HepG2 (cell line): ENCODE measurements around the gene TMEM187. TPM values are rescaled to one million over a fixed set of nuclear protein-coding genes. Genes with fewer than 3 reads are reported as not detected.

Source experiments
- EED ChIP-seq: sonication (generic); formaldehyde crosslinking; IDR thresholded peaks from 2 replicates; pipeline ENCODE4 v1.5.0; 2020; ENCODE audit warnings: mild to moderate bottlenecking, missing genetic modification reagents
- ETV6 ChIP-seq: sonication (generic); formaldehyde crosslinking; conservative IDR thresholded peaks from 2 replicates; pipeline ENCODE4 v1.4.0; 2020; ENCODE audit warnings: missing genetic modification reagents
- KDM2A ChIP-seq: sonication (generic); formaldehyde crosslinking; IDR thresholded peaks from 2 replicates; pipeline ENCODE4 v1.4.0; 2020; ENCODE audit warnings: low read depth, missing genetic modification reagents, borderline replicate concordance
- MAFF ChIP-seq: IDR thresholded peaks from 2 replicates; pipeline ENCODE4 v1.6.1; 2011; ENCODE audit warnings: low read depth, low read length, improper control_type of control experiment
- MIER2 ChIP-seq: IDR thresholded peaks from 2 replicates; pipeline ENCODE4 v1.6.1; 2016; ENCODE audit warnings: missing biosample characterization, missing genetic modification reagents
- PHF8 ChIP-seq: sonication (generic); formaldehyde crosslinking; IDR thresholded peaks from 2 replicates; pipeline ENCODE4 v1.5.0; 2020; ENCODE audit warnings: missing genetic modification reagents
- SMYD3 ChIP-seq: sonication (generic); formaldehyde crosslinking; IDR thresholded peaks from 2 replicates; pipeline ENCODE4 v1.8.1; 2023; ENCODE audit warnings: mild to moderate bottlenecking, missing genetic modification reagents
- ZMYM2 ChIP-seq: sonication (generic); formaldehyde crosslinking; IDR thresholded peaks from 2 replicates; pipeline ENCODE4 v1.8.0; 2022; ENCODE audit warnings: mild to moderate bottlenecking, missing genetic modification reagents
- ZNF235 ChIP-seq: sonication (generic); formaldehyde crosslinking; IDR thresholded peaks from 2 replicates; pipeline ENCODE4 v1.8.1; 2023; ENCODE audit warnings: mild to moderate bottlenecking, missing genetic modification reagents, borderline replicate concordance
- ZNF280D ChIP-seq: sonication (generic); formaldehyde crosslinking; IDR thresholded peaks from 2 replicates; pipeline ENCODE4 v1.5.1; 2020; ENCODE audit warnings: mild to moderate bottlenecking, missing genetic modification reagents
- ZNF292 ChIP-seq: sonication (generic); formaldehyde crosslinking; IDR thresholded peaks from 2 replicates; pipeline ENCODE4 v1.8.1; 2022; ENCODE audit warnings: mild to moderate bottlenecking, low read depth, missing genetic modification reagents, borderline replicate concordance
- ZNF337 ChIP-seq: sonication (generic); formaldehyde crosslinking; IDR thresholded peaks from 2 replicates; pipeline ENCODE4 v1.5.1; 2020; ENCODE audit warnings: missing genetic modification reagents, low read depth, mild to moderate bottlenecking, borderline replicate concordance
- ZNF850 ChIP-seq: sonication (generic); formaldehyde crosslinking; conservative IDR thresholded peaks from 2 replicates; pipeline ENCODE4 v1.9.0; 2021; ENCODE audit warnings: mild to moderate bottlenecking, missing genetic modification reagents
- polyA plus RNA-seq, 8 experiments: library from polyadenylated mRNA; depleted of rRNA in 3 of 8; stranded (reverse) in 7 of 8; unstranded in 1 of 8; fragments of >200 nt; fragmentation: Illumina TruSeq in 4 of 8; extraction: Trizol in 4 of 8; gene quantifications; 2 replicates each; pipeline versions ENCODE4 v1.2.1 to v1.2.3, GENCODE V29; 2011 to 2016; ENCODE audit warnings: low read depth in 4 of 8, missing spikeins in 1 of 8, mixed read lengths in 1 of 8; ENCODE audit not compliant: insufficient read depth in 1 of 8
- total RNA-seq, 5 experiments: library from RNA; depleted of rRNA; stranded (reverse); fragments of >200 nt; fragmentation: Illumina TruSeq; extraction: Trizol; gene quantifications; 2 replicates each; pipeline ENCODE4 v1.2.3, GENCODE V29; 2016; ENCODE audit warnings: low read depth in 1 of 5
- TF ChIP-seq, protein P1 (sequence below), 2 experiments: sonication (generic) in 1 of 2; formaldehyde crosslinking in 1 of 2; IDR thresholded peaks; 2 replicates each; pipeline versions ENCODE4 v1.4.0 to v1.6.1; 2018 to 2020; ENCODE audit warnings: missing genetic modification reagents in 2 of 2, borderline replicate concordance in 1 of 2, low read depth in 1 of 2, mild to moderate bottlenecking in 1 of 2, missing biosample characterization in 1 of 2
- TF ChIP-seq, protein P2 (sequence below): sonication (generic); formaldehyde crosslinking; IDR thresholded peaks from 2 replicates; pipeline ENCODE4 v1.9.0; 2022; ENCODE audit warnings: low read depth, missing genetic modification reagents
- TF ChIP-seq, protein P3 (sequence below): sonication (generic); formaldehyde crosslinking; IDR thresholded peaks from 2 replicates; pipeline ENCODE4 v1.5.0; 2020; ENCODE audit warnings: mild to moderate bottlenecking, missing genetic modification reagents, moderate library complexity

Gene TMEM187
- total and polyA plus RNA-seq, 2 of the 13 experiments (the other 11 are each of a cell fraction or from before 2014, with no cell fraction given), result 2.2 to 6.2 TPM

- TF ChIP-seq, protein P1, sequence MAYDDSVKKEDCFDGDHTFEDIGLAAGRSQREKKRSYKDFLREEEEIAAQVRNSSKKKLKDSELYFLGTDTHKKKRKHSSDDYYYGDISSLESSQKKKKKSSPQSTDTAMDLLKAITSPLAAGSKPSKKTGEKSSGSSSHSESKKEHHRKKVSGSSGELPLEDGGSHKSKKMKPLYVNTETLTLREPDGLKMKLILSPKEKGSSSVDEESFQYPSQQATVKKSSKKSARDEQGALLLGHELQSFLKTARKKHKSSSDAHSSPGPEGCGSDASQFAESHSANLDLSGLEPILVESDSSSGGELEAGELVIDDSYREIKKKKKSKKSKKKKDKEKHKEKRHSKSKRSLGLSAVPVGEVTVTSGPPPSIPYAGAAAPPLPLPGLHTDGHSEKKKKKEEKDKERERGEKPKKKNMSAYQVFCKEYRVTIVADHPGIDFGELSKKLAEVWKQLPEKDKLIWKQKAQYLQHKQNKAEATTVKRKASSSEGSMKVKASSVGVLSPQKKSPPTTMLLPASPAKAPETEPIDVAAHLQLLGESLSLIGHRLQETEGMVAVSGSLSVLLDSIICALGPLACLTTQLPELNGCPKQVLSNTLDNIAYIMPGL (CRISPR knock-in tag; IDR thresholded peaks at IDR 0.05; ENCODE audit: borderline replicate concordance in 1 of 2, low read depth in 1 of 2), result 0 out of 4 replicates have a peak, but pooled peaks of 1 of the 2 experiments have one; percentile 9
- TF ChIP-seq EED (CRISPR knock-in tag) (no peak), ETV6 (CRISPR knock-in tag) (no peak), KDM2A (CRISPR knock-in tag) (no peak), ZNF850 (CRISPR knock-in tag) (no peak), MIER2 (no peak), ZNF235 (CRISPR knock-in tag) (no peak), ZNF337 (CRISPR knock-in tag) (no peak), PHF8 (CRISPR knock-in tag) (no peak), ZMYM2 (CRISPR knock-in tag) (no peak), ZNF280D (CRISPR knock-in tag) (no peak), MAFF (no peak), SMYD3 (no peak), ZNF292 (CRISPR knock-in tag) (no peak)
- TF ChIP-seq, protein P2, sequence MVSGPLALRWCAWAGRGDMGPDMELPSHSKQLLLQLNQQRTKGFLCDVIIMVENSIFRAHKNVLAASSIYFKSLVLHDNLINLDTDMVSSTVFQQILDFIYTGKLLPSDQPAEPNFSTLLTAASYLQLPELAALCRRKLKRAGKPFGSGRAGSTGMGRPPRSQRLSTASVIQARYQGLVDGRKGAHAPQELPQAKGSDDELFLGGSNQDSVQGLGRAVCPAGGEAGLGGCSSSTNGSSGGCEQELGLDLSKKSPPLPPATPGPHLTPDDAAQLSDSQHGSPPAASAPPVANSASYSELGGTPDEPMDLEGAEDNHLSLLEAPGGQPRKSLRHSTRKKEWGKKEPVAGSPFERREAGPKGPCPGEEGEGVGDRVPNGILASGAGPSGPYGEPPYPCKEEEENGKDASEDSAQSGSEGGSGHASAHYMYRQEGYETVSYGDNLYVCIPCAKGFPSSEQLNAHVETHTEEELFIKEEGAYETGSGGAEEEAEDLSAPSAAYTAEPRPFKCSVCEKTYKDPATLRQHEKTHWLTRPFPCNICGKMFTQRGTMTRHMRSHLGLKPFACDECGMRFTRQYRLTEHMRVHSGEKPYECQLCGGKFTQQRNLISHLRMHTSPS (CRISPR knock-in tag), result no peak
- TF ChIP-seq, protein P3, sequence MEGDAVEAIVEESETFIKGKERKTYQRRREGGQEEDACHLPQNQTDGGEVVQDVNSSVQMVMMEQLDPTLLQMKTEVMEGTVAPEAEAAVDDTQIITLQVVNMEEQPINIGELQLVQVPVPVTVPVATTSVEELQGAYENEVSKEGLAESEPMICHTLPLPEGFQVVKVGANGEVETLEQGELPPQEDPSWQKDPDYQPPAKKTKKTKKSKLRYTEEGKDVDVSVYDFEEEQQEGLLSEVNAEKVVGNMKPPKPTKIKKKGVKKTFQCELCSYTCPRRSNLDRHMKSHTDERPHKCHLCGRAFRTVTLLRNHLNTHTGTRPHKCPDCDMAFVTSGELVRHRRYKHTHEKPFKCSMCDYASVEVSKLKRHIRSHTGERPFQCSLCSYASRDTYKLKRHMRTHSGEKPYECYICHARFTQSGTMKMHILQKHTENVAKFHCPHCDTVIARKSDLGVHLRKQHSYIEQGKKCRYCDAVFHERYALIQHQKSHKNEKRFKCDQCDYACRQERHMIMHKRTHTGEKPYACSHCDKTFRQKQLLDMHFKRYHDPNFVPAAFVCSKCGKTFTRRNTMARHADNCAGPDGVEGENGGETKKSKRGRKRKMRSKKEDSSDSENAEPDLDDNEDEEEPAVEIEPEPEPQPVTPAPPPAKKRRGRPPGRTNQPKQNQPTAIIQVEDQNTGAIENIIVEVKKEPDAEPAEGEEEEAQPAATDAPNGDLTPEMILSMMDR (CRISPR knock-in tag), result peak; percentile 64
These were observed 49.4 kb upstream of the TMEM187 start (continued) for GRCh38 chrX:153922932-153923857.
